ENCODE measurements around the gene UNC119B. TPM values are rescaled to one million over a fixed set of nuclear protein-coding genes. Genes with fewer than 3 reads are reported as not detected.

Gene UNC119B
- 12.9 and 19.5 TPM in 2 replicates for total RNA-seq

DNA sequence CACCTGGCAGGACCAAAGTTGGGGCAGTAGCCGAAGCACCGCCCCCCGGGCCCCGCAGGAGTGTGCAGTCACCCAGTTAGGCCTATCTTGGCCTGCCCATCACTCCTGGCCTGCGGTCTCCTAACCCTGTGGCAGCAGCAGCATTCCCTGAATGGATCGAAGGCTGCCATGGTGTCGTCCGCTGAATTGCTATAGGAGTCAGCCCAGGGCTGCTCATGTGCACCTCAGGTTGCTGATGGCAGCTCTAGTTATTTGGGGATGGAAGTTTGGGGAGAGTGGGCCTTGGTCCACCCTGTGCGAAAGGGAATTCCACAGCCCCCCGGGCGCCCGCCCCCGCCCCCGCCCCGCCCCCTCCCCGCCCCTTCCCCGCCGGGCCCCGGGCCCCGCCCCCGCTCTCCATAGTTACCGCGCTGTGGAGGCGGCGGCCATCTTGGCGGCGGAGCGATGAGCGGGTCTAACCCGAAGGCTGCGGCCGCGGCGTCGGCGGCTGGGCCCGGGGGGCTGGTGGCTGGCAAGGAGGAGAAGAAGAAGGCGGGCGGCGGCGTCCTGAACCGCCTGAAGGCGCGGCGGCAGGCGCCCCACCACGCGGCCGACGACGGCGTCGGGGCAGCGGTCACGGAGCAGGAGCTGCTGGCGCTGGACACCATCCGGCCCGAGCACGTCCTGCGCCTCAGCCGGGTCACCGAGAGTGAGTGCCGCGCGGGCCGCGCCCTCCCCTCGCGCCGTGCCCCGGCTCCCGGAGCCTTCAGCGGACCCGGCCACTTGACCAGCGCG, at the start of gene UNC119B:
TSS of gene UNC119B (plus strand) at position 428 of the 774 bp plus-strand sequence. CDS start at position 445, 17 bp downstream.
- no peaks in the 10 kb centered on the region for H3K27me3 ChIP-seq (ENCODE audit: control insufficient read depth, insufficient read depth, low read length)
- peak within 1 kb of the TSS; percentile 76 for H3K4me3 ChIP-seq (ENCODE audit: low read depth, low read length)
- TF ChIP-seq, protein P1, sequence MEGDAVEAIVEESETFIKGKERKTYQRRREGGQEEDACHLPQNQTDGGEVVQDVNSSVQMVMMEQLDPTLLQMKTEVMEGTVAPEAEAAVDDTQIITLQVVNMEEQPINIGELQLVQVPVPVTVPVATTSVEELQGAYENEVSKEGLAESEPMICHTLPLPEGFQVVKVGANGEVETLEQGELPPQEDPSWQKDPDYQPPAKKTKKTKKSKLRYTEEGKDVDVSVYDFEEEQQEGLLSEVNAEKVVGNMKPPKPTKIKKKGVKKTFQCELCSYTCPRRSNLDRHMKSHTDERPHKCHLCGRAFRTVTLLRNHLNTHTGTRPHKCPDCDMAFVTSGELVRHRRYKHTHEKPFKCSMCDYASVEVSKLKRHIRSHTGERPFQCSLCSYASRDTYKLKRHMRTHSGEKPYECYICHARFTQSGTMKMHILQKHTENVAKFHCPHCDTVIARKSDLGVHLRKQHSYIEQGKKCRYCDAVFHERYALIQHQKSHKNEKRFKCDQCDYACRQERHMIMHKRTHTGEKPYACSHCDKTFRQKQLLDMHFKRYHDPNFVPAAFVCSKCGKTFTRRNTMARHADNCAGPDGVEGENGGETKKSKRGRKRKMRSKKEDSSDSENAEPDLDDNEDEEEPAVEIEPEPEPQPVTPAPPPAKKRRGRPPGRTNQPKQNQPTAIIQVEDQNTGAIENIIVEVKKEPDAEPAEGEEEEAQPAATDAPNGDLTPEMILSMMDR (IDR thresholded peaks at IDR 0.05; ENCODE audit: insufficient read depth, low read length, severe bottlenecking) = no peak
- peaks cover 3% of the 10 kb centered on the region for H3K36me3 ChIP-seq (ENCODE audit: control insufficient read depth, insufficient read depth, low read length)
- FAIRE-seq = no peak
- peak; percentile 25 for DNase-seq (ENCODE audit: low read depth)

DNA sequence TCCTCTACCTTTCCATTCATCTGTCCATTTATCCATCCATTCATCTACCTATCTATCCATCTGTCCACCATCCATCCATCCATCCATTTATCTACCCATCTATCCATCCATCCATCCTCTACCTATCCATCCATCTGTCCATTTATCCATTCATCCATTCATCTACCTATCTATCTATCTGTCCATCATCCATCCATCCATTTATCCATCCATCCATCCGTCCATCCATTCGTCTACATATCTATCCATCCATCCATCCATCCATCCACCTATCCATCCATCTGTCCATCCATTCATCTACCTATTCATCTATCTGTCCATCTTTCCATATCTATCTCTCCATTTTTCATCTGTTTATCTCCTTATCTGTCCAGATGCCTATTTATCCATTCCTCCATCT, 48.8 kb upstream of the UNC119B start:
- FAIRE-seq (no peak), DNase-seq (ENCODE audit: low read depth) (no peak)
- Histone ChIP-seq H3K27me3 (ENCODE audit: control insufficient read depth, insufficient read depth, low read length) (no peaks in the 10 kb centered on the region), H3K36me3 (ENCODE audit: control insufficient read depth, insufficient read depth, low read length) (no peaks in the 10 kb centered on the region), H3K4me3 (ENCODE audit: low read depth, low read length) (no peak overlapping the region)
- TF ChIP-seq, protein P1 (IDR thresholded peaks at IDR 0.05; ENCODE audit: insufficient read depth, low read length, severe bottlenecking) = no peak

DNA sequence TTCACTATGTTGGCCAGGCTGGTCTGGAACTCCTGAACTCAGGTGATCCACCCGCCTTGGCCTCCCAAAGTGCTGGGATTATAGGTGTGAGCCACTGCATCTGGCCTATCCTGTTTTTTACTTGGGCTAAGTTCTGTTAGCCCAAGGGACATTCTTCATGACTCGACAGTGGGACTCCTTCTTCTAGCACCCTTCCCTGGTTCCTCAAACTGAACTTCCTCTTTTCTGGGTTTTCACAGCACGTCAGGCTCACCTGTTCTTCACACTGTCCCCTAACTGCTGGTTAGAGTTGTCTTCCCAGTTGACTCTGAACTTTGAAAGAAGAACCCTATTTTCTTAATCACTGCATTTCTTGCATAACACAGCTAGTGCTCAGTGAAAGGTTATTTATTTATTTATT, 47.4 kb upstream of the UNC119B start:
- Histone ChIP-seq H3K27me3 (ENCODE audit: control insufficient read depth, insufficient read depth, low read length) (no peaks in the 10 kb centered on the region), H3K36me3 (ENCODE audit: control insufficient read depth, insufficient read depth, low read length) (no peaks in the 10 kb centered on the region), H3K4me3 (ENCODE audit: low read depth, low read length) (no peak overlapping the region)
- FAIRE-seq (no peak), DNase-seq (ENCODE audit: low read depth) (no peak)
- TF ChIP-seq, protein P1 (IDR thresholded peaks at IDR 0.05; ENCODE audit: insufficient read depth, low read length, severe bottlenecking) = no peak

DNA sequence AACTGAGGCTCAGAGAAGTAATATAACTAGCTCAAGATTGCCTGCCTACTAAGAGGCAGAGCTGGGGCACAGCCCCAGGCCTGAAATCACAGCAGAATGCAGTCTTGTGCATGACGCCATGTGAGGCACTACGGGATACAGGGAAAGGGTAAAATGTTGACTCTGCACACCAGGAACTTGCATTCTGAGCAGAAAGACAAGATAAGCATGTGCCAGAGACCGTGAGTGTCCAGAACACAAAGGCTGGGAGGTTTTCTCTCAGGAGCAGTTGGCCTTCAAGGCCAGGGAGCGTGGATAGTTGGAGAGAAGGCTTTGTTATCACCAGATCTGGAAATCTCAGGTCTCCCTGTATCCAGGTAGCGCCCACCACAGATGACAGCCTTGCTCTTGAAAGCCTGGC, 46.5 kb upstream of the UNC119B start:
- DNase-seq (ENCODE audit: low read depth) = no peak
- Histone ChIP-seq H3K4me3 (ENCODE audit: low read depth, low read length) (no peak overlapping the region), H3K27me3 (ENCODE audit: control insufficient read depth, insufficient read depth, low read length) (no peaks in the 10 kb centered on the region), H3K36me3 (ENCODE audit: control insufficient read depth, insufficient read depth, low read length) (no peaks in the 10 kb centered on the region)
- TF ChIP-seq, protein P1 (IDR thresholded peaks at IDR 0.05; ENCODE audit: insufficient read depth, low read length, severe bottlenecking) = no peak
- FAIRE-seq = no peak

DNA sequence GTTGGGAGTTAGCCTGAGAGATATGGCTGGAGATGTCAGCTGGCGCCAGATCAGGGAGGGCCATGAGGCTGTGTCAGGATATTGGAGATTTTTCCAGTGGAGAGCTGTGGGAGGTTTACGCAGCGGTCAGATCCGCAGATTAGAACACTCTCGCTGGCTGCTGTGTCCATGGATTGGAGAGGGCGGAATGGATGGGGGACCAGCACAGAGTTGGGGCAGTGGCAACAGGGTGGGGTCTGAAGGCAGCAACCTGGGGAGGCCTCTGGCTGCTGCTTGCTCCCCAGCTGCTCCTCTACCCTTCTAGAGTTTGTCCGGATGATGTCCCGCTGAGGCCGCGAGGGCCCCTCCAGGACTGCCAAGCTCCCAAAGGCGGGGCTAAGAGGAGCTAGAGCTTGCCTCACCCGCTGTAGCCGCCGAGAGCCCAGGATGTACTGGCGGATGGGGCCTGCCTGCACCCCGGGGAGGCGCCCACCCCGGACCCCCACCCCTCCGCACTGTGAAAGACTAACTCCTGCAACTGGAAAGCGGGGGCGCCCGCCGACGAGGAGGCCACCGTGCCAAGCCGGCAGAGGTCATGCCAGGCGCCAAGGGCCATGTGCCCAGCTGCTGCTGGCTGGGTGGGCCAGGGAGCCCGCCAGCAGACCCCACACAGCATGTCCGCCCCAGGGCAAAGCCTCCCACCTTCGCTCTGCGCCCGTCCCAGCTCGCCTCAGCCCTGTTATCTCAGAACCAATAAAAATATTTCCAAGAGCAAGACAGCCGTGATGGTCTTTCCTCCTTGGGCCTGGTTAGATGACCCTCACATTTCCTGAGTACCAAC, 43.5 kb upstream of the UNC119B start:
- DNase-seq (ENCODE audit: low read depth) = no peak
- no peaks in the 10 kb centered on the region for H3K27me3 ChIP-seq (ENCODE audit: control insufficient read depth, insufficient read depth, low read length)
- H3K36me3 ChIP-seq (ENCODE audit: control insufficient read depth, insufficient read depth, low read length) = no peaks in the 10 kb centered on the region
- TF ChIP-seq, protein P1 (IDR thresholded peaks at IDR 0.05; ENCODE audit: insufficient read depth, low read length, severe bottlenecking) = no peak
- H3K4me3 ChIP-seq (ENCODE audit: low read depth, low read length) = no peak overlapping the region
- FAIRE-seq = no peak

Measured in bronchial epithelial cell (primary cell).